AG09319 (cell line): Measurements from ENCODE around the gene WIPI1.

Experiments
- DNase-seq: peaks from one replicate; pipeline ENCODE4 v3.0.0-alpha.2; 2010; ENCODE audit warnings: low read depth; ENCODE audit errors: extremely low read depth
- TF ChIP-seq, protein P1 (sequence below): IDR thresholded peaks from 2 replicates; pipeline ENCODE4 v1.5.1; 2011; ENCODE audit warnings: low read depth, mild to moderate bottlenecking, inconsistent platforms, low read length, moderate library complexity

WIPI1 gene

DNA sequence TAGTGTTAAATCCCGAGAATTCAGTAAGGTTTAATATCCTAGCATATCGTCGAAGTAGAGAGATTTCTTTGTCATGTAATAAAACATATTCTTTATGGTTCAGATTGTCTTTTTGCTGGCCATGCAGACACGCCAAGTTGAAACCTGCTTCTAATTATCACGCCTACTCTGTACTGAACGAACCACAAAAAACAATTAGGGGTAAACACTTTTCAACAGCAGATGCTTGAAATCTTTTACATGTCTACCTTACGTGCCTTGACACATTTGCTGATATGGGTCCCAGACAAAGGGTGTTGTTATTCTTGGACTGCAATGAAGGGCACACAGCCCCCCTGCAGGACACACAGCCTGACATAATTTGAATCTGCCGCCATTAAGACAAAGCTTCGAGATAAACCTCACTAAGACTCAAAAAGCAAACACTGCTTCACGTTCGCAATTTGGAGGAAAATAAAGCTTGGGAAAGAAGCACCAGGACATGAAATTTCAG lies 13.3 kb downstream of the WIPI1 start:
- no peak for DNase-seq
- TF ChIP-seq, protein P1, sequence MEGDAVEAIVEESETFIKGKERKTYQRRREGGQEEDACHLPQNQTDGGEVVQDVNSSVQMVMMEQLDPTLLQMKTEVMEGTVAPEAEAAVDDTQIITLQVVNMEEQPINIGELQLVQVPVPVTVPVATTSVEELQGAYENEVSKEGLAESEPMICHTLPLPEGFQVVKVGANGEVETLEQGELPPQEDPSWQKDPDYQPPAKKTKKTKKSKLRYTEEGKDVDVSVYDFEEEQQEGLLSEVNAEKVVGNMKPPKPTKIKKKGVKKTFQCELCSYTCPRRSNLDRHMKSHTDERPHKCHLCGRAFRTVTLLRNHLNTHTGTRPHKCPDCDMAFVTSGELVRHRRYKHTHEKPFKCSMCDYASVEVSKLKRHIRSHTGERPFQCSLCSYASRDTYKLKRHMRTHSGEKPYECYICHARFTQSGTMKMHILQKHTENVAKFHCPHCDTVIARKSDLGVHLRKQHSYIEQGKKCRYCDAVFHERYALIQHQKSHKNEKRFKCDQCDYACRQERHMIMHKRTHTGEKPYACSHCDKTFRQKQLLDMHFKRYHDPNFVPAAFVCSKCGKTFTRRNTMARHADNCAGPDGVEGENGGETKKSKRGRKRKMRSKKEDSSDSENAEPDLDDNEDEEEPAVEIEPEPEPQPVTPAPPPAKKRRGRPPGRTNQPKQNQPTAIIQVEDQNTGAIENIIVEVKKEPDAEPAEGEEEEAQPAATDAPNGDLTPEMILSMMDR, result no peak

GRCh38 chr17:68441070-68441770 lies 16.1 kb downstream of the WIPI1 start:
- TF ChIP-seq, protein P1, result no peak
- DNase-seq, result no peak

DNA sequence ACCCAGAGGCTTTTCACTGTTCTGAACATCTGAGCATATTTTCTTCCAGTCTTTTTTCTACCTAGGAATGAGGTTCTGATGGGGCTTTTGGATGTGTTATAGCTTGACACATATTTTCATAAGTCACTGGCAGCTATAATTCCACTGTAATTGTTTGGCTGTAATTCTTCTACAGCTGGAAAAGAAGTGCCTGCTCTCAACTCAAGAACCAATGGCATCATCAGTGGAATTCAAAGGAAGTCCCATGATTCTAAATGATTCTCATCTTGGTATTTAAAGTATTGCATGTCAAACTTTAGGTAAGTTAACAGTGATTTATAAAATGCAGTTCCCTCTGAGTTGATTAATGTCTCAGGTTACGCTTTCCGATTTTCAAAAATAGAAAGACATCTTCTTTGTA lies 16.8 kb downstream of the WIPI1 start:
- no peak for DNase-seq
- TF ChIP-seq, protein P1, result no peak

DNA sequence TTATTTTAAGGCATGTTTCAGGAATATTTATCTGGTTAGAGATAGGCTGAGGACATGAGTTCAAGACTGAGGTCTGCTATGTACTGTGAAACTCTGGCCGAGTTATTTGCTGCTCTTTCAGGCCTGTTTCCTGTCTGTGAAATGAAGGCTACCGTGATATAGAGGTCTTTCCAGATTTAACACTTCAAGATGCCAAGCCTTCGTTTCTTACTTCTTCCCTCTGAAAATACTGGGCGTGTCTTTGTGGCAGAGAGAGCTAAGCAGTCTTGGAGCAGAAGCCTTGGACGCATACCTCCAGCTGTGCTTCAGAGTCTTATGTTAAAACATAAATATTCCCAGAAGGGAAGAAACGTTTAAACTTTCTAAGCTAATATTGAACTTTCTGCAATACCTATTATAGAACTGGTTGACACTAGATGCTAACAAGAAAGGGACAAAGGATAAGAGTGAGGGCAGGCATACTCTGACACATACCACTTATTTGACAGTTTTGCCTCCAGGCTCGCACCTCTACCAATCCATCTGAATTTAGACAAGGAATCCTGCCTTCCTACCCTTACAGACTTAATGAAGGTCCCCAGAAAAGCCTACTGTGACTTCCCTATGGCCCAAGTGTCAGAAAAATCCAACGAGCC lies 17.5 kb downstream of the WIPI1 start:
- TF ChIP-seq, protein P1, result no peak
- no peak for DNase-seq

GRCh38 chr17:68437979-68438822 lies 19.1 kb downstream of the WIPI1 start:
- TF ChIP-seq, protein P1, result no peak

DNA sequence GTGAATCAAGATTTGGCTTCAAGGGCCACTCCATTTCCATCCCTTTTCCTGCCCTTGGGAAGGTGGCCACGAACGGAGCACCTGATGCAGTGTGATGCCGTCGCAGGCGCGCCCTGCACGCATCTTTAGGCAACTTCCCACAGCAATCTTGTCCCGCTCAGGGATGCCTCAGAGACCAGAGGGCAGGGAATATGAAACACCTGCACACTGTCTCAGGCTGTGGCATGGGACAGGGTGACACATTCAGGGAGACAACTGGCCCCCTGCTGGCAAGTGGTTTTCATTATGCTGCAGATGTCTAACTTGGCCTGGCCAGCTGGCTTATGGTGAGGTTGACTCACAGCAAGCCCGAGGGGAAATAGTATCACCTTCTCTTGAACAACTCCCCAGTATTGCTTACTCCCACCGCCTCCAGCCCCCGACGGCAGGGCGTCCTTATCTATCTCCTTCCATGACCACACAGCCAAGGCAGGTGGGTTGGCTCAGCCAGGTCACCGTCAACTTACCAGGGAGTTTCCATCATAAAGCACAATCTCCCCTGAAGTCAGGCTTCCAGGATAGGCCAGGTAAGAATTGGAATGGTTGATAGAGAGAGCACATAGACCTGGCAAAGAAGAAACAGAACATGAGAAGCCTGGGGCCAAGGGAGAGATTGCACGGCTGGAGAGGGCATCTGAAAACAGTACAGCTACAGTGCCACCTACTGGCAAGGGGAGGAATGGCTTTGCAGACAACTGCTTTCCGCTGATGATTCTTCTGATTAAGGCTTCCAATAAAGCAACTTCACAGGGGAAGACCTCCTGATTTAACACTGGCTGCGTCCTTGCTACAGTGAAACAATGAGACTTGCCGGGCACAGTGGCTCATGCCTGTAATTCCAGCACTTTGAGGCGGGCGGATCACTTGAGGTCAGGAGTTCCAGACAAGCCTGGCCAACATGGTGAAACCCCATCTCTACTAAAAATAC lies 21.1 kb downstream of the WIPI1 start:
- TF ChIP-seq, protein P1, result peak; percentile 94
- peak; percentile 56 for DNase-seq

More at GRCh38 chr17:68437979-68438822, 19.1 kb downstream of the WIPI1 start:
- DNase-seq, result no peak
